RWPE2 (cell line): ENCODE data around the gene EMC9.

Source experiments
- ATAC-seq: fragments of 200-7000 bp; cut with Tn5 transposase; 3 replicates; pipeline ENCODE4 v1.9.1; 2021; ENCODE audit warnings: low read depth
- DNase-seq: peaks from one replicate; pipeline ENCODE4 v3.0.0-alpha.2; 2020; ENCODE audit warnings: low spot score
- H3K27ac ChIP-seq: fragments of 450-650 bp; 2 replicates; pipeline ENCODE4 v1.5.1; 2017; ENCODE audit warnings: mild to moderate bottlenecking; ENCODE audit not compliant: poor library complexity, severe bottlenecking
- H3K27me3 ChIP-seq: fragments of 250-450 bp; sonication (Bioruptor Pico); 2 replicates; pipeline ENCODE4 v1.5.1; 2021; ENCODE audit warnings: mild to moderate bottlenecking, moderate library complexity; ENCODE audit not compliant: insufficient read depth, poor library complexity, severe bottlenecking
- H3K36me3 ChIP-seq: fragments of 250-450 bp; sonication (Bioruptor Pico); 2 replicates; pipeline ENCODE4 v1.5.1; 2020; ENCODE audit warnings: low read depth, mild to moderate bottlenecking, moderate library complexity
- H3K4me1 ChIP-seq: fragments of 250-450 bp; sonication (Bioruptor Pico); 2 replicates; pipeline ENCODE4 v1.5.1; 2021; ENCODE audit warnings: mild to moderate bottlenecking, moderate library complexity; ENCODE audit not compliant: insufficient read depth, poor library complexity, severe bottlenecking
- H3K4me3 ChIP-seq: fragments of 250-450 bp; sonication (Bioruptor Pico); 2 replicates; pipeline ENCODE4 v1.5.1; 2021; ENCODE audit warnings: mild to moderate bottlenecking, moderate library complexity; ENCODE audit not compliant: severe bottlenecking
- H3K9me3 ChIP-seq: fragments of 250-450 bp; sonication (Bioruptor Pico); 2 replicates; pipeline ENCODE4 v1.5.1; 2021; ENCODE audit warnings: mild to moderate bottlenecking, moderate library complexity; ENCODE audit not compliant: severe bottlenecking
- CTCF ChIP-seq: fragments of 450-650 bp; IDR thresholded peaks from one replicate; pipeline ENCODE4 v1.5.1; 2017; ENCODE audit warnings: mild to moderate bottlenecking, moderate library complexity; ENCODE audit not compliant: poor library complexity, severe bottlenecking

Gene EMC9

GRCh38 chr14:24188251-24189058, 47.1 kb upstream of the EMC9 start, which contains the start of gene IPO4:
IPO4 (minus strand) TSS chr14:24188816; CDS start chr14:24188787, 29 bp downstream.
- Histone ChIP-seq H3K27ac (peak within 1 kb of the TSS; percentile 62), H3K27me3 (no peaks in the 10 kb centered on the region), H3K4me1 (peaks cover 4% of the 10 kb centered on the region), H3K4me3 (peak within 1 kb of the TSS; percentile 77), H3K9me3 (no peaks in the 10 kb centered on the region), H3K36me3 (peaks cover 67% of the 10 kb centered on the region)
- no peak for TF ChIP-seq CTCF
- peak; percentile 99 for DNase-seq
- peak; percentile 88 for ATAC-seq

GRCh38 chr14:24187539-24187915, 46.1 kb upstream of the EMC9 start:
- H3K4me3 ChIP-seq, result peak overlapping the region; percentile 77
- TF ChIP-seq CTCF, result no peak
- peaks cover 69% of the 10 kb centered on the region for H3K36me3 ChIP-seq
- no peak for ATAC-seq
- H3K4me1 ChIP-seq, result peaks cover 4% of the 10 kb centered on the region
- no peak for DNase-seq
- no peaks in the 10 kb centered on the region for H3K27me3 ChIP-seq
- H3K27ac ChIP-seq, result no peak overlapping the region
- no peaks in the 10 kb centered on the region for H3K9me3 ChIP-seq

GRCh38 chr14:24186831-24187538, 45.6 kb upstream of the EMC9 start:
- Histone ChIP-seq H3K9me3 (no peaks in the 10 kb centered on the region), H3K4me3 (no peak overlapping the region), H3K27me3 (no peaks in the 10 kb centered on the region), H3K4me1 (peaks cover 4% of the 10 kb centered on the region), H3K36me3 (peaks cover 65% of the 10 kb centered on the region), H3K27ac (no peak overlapping the region)
- ATAC-seq (no peak), DNase-seq (no peak)
- no peak for TF ChIP-seq CTCF

GRCh38 chr14:24185741-24186140, 44.4 kb upstream of the EMC9 start:
- H3K4me3 ChIP-seq, result no peak overlapping the region
- H3K27ac ChIP-seq, result no peak overlapping the region
- DNase-seq (no peak), ATAC-seq (no peak)
- no peak for TF ChIP-seq CTCF
- H3K4me1 ChIP-seq, result peaks cover 4% of the 10 kb centered on the region
- H3K9me3 ChIP-seq, result no peaks in the 10 kb centered on the region
- peaks cover 67% of the 10 kb centered on the region for H3K36me3 ChIP-seq
- no peaks in the 10 kb centered on the region for H3K27me3 ChIP-seq
